ENCODE measurements around the gene NHSL2.
"Not testable (repeated sequence)": the region's sequence is repeated elsewhere in the genome, so short reads cannot be mapped to it uniquely, and the experiment has no call there.

NHSL2 gene

DNA sequence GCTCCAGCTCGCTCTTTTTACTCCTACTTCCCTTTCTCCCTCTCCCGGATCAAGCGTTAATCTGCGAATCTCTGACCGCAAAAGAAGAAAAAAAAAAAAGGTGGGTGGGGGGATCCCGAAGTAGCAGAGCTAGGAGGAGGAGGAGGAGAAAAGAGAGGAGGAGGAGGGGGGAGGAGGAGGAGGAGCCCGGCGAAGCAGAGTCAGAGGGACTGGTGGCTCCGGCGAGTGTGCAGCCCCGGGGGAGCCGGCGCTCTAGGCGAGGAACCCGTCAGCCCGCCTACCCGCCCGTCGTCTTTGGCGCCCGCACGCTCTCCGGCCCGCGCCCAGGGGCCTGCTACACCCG is at the start of gene NHSL2:
Gene NHSL2 (plus strand): TSS at position 203 of the 343 bp plus-strand sequence.
- TF ChIP-seq, protein P1, sequence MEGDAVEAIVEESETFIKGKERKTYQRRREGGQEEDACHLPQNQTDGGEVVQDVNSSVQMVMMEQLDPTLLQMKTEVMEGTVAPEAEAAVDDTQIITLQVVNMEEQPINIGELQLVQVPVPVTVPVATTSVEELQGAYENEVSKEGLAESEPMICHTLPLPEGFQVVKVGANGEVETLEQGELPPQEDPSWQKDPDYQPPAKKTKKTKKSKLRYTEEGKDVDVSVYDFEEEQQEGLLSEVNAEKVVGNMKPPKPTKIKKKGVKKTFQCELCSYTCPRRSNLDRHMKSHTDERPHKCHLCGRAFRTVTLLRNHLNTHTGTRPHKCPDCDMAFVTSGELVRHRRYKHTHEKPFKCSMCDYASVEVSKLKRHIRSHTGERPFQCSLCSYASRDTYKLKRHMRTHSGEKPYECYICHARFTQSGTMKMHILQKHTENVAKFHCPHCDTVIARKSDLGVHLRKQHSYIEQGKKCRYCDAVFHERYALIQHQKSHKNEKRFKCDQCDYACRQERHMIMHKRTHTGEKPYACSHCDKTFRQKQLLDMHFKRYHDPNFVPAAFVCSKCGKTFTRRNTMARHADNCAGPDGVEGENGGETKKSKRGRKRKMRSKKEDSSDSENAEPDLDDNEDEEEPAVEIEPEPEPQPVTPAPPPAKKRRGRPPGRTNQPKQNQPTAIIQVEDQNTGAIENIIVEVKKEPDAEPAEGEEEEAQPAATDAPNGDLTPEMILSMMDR (IDR thresholded peaks at IDR 0.05) = no peak
- Histone ChIP-seq H3K4me3 (ENCODE audit: low read depth in 1 of 2, low read length in 1 of 2) (no peak within 1 kb of the TSS), H3K36me3 (no peaks in the 10 kb centered on the region), H3K27me3 (peaks cover 92% of the 10 kb centered on the region), H3K4me1 (ENCODE audit: control insufficient read depth in 1 of 2, insufficient read depth in 1 of 2, low read depth in 1 of 2, low read length in 1 of 2) (peaks cover 0 to 5% of the 10 kb centered on the region in 2 experiments), H3K9me3 (no peaks in the 10 kb centered on the region), H3K27ac (no peak within 1 kb of the TSS)

DNA sequence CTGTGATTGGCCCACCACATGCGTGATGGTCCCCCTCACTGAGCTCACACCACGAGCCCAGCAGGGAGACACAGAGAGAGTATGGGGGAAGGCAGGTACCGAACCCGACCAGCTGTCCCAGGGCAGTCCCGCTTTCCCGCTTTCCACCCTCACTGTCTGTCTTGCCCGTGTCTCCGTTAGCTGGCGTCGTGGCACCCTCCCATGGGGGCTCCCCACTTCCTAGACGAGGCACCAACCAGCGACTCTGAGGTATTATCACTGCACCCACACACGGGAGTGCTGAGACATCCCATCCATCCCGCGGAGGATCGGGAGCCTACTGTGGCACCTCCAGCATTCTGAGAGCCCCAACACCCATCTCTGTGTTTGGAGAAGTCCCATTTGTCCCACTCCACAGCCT is 43.0 kb upstream of the NHSL2 start:
- peaks cover 0 to 6% of the 10 kb centered on the region in 2 experiments for H3K4me1 ChIP-seq (ENCODE audit: control insufficient read depth in 1 of 2, insufficient read depth in 1 of 2, low read depth in 1 of 2, low read length in 1 of 2)
- H3K27me3 ChIP-seq = peaks cover 15% of the 10 kb centered on the region
- no peaks in the 10 kb centered on the region for H3K36me3 ChIP-seq
- H3K27ac ChIP-seq = no peak overlapping the region
- H3K4me3 ChIP-seq (ENCODE audit: low read depth in 1 of 2, low read length in 1 of 2) = no peak overlapping the region
- no peaks in the 10 kb centered on the region for H3K9me3 ChIP-seq
- TF ChIP-seq, protein P1 (IDR thresholded peaks at IDR 0.05) = no peak

DNA sequence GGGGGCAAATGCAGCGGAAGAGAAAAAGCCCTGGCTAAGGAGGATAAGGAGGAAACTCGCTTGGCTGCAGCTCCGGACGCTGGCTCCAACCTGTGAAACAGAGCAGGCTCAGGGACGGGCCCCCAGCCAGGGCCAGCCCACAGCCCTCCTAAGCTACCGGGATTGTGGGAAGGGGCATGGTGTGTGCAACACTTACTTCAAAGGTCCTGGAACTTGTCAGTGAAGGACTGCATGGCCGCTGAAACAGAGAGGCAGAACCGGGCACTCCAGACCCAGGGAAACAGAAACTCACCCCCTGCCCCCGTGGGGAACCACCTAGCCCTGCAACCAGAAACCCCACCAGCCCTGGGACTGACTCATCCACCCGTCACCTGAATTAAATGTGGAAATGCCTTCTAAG is 41.1 kb upstream of the NHSL2 start:
- not testable (repeated sequence) for H3K4me3 ChIP-seq (ENCODE audit: low read depth in 1 of 2, low read length in 1 of 2); H3K4me1 ChIP-seq (ENCODE audit: control insufficient read depth in 1 of 2, insufficient read depth in 1 of 2, low read depth in 1 of 2, low read length in 1 of 2); H3K27ac ChIP-seq; H3K9me3 ChIP-seq; H3K36me3 ChIP-seq
- H3K27me3 ChIP-seq = peaks cover 15% of the 10 kb centered on the region

DNA sequence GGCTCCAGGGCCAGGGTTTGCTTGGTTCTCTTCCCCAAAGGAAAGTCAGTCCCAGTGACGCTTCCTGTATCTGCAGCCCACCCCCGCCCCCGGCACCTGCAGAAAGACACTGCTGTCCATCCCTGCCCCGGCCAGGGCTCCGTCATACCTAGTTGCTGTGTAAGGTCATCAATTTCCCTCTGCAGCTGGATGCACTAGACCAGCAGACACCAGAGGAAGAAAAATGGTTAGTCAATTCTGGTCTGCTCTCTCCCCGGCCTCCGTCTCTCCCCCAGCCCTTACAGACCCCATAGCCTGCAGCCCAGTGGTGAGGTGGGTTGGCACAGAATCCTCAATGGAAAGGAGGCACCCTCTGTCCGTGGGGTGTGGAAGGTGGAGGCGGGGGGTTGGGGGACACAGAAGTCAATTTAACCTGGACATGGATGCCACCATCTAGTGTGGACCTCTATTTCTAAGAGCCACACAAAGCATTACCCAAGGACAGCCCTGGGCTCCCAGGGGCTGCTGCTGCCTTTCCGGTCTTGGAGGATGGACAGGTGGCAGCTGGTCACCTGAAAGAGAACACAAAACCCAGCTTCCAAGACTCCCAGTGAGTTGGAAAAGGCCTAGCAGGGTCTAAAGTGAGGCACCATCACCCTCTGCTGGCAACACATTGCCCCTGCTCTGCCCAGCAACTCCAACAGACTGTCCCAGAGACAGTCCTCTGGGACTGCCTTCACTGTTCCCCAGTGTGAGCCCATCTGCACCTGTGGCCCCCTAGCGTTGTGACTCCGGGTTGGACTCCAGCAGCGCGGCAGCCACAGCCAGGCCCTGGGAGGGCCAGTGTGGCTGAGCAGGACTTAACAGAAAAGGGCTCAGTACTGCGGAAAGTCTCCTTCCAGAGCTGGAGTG is 40.2 kb upstream of the NHSL2 start:
- no peak overlapping the region for H3K27ac ChIP-seq
- no peaks in the 10 kb centered on the region for H3K9me3 ChIP-seq
- no peaks in the 10 kb centered on the region for H3K36me3 ChIP-seq
- H3K4me3 ChIP-seq (ENCODE audit: low read depth in 1 of 2, low read length in 1 of 2) = no peak overlapping the region
- peaks cover 15% of the 10 kb centered on the region for H3K27me3 ChIP-seq
- TF ChIP-seq, protein P1 (IDR thresholded peaks at IDR 0.05) = no peak
- H3K4me1 ChIP-seq (ENCODE audit: control insufficient read depth in 1 of 2, insufficient read depth in 1 of 2, low read depth in 1 of 2, low read length in 1 of 2) = no peaks in the 10 kb centered on the region

DNA sequence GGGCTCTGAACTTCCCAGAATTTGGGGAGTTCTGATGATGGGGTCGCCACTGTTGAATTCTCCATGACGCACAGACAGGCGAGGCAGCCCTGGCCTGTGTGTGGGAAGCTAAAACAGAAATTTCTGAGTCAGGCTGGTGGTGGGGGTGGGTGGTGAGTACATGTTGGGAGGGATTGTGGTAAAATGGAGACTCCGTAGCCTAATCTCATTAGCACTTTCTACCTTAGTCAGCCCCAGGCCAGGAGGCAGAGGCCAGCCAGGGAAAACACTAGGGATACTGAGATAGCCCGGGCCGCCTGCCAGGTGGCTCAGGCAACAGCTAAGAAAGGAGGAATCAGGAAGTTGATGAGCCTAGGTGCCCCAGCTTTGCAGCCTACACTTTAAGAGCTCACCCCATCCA is 39.3 kb upstream of the NHSL2 start:
- no peak overlapping the region for H3K4me3 ChIP-seq (ENCODE audit: low read depth in 1 of 2, low read length in 1 of 2)
- TF ChIP-seq, protein P1 (IDR thresholded peaks at IDR 0.05) = no peak
- no peak overlapping the region for H3K27ac ChIP-seq
- H3K27me3 ChIP-seq = peaks cover 15% of the 10 kb centered on the region
- no peaks in the 10 kb centered on the region for H3K4me1 ChIP-seq (ENCODE audit: control insufficient read depth in 1 of 2, insufficient read depth in 1 of 2, low read depth in 1 of 2, low read length in 1 of 2)
- no peaks in the 10 kb centered on the region for H3K9me3 ChIP-seq
- H3K36me3 ChIP-seq = no peaks in the 10 kb centered on the region

Measured in neutrophil (primary cell).